Keratinocyte (primary cell): ENCODE measurements around the gene PABPN1L. TPM values are rescaled to one million over a fixed set of nuclear protein-coding genes. Genes with fewer than 3 reads are reported as not detected.
A peak's percentile ranks its signal among the peaks of the same experiment; 100 is the strongest.

Experiments
- DNase-seq: peaks from one replicate; pipeline ENCODE4 v3.0.0-alpha.2; 2011; ENCODE audit warnings: low read depth, missing footprints, low spot score
- FAIRE-seq: peaks from 2 replicates; lab custom pipeline; 2011; peaks lifted over from hg19 to GRCh38; lab: Jason Lieb, UNC
- H2AFZ ChIP-seq: 2 replicates; pipeline ENCODE4 v1.6.0; 2012; ENCODE audit warnings: low read length, control low read depth, inconsistent platforms; ENCODE audit not compliant: control insufficient read depth
- H3K27ac ChIP-seq: 2 replicates; pipeline ENCODE4 v1.5.1; 2011; ENCODE audit warnings: low read length; ENCODE audit not compliant: control insufficient read depth, insufficient read depth
- H3K27me3 ChIP-seq: 3 replicates; pipeline ENCODE4 v1.6.0; 2011; ENCODE audit warnings: low read length; ENCODE audit not compliant: control insufficient read depth, insufficient read depth; ENCODE audit errors: extremely low read depth
- H3K36me3 ChIP-seq, 2 experiments: 2 replicates in 1 of 2; 3 replicates in 1 of 2; pipeline ENCODE4 v1.5.1; 2011; ENCODE audit warnings: low read length in 2 of 2, mild to moderate bottlenecking in 1 of 2; ENCODE audit not compliant: control insufficient read depth in 2 of 2, insufficient read depth in 2 of 2; ENCODE audit errors: extremely low read depth in 1 of 2
- H3K4me1 ChIP-seq: 3 replicates; pipeline ENCODE4 v1.5.1; 2011; ENCODE audit warnings: low read length; ENCODE audit not compliant: control insufficient read depth, insufficient read depth; ENCODE audit errors: extremely low read depth
- H3K4me2 ChIP-seq: 3 replicates; pipeline ENCODE4 v1.6.0; 2011; ENCODE audit warnings: low read depth, low read length; ENCODE audit not compliant: control insufficient read depth, insufficient read depth; ENCODE audit errors: extremely low read depth
- H3K4me3 ChIP-seq, 3 experiments: fragments of 200-600 bp in 1 of 3; sonication (generic) in 1 of 3; 2 replicates in 2 of 3; 3 replicates in 1 of 3; pipeline ENCODE4 v1.5.1; 2011 to 2016; ENCODE audit warnings: low read length in 3 of 3, mild to moderate bottlenecking in 3 of 3, control low read depth in 2 of 3, inconsistent platforms in 1 of 3, low read depth in 1 of 3, mixed read lengths in 1 of 3, mixed run types in 1 of 3, moderate library complexity in 1 of 3; ENCODE audit not compliant: control insufficient read depth in 2 of 3, insufficient read depth in 2 of 3; ENCODE audit errors: extremely low read depth in 1 of 3
- H3K79me2 ChIP-seq: 2 replicates; pipeline ENCODE4 v1.6.0; 2012; ENCODE audit warnings: low read length; ENCODE audit not compliant: control insufficient read depth, insufficient read depth
- H3K9ac ChIP-seq: 3 replicates; pipeline ENCODE4 v1.6.0; 2011; ENCODE audit warnings: low read length; ENCODE audit not compliant: control insufficient read depth, insufficient read depth; ENCODE audit errors: extremely low read depth
- H3K9me1 ChIP-seq: 3 replicates; pipeline ENCODE4 v1.6.0; 2011; ENCODE audit warnings: low read length; ENCODE audit not compliant: control insufficient read depth, insufficient read depth; ENCODE audit errors: extremely low read depth
- H3K9me3 ChIP-seq: 2 replicates; pipeline ENCODE4 v1.5.1; 2012; ENCODE audit warnings: low read depth, low read length; ENCODE audit not compliant: control insufficient read depth
- H4K20me1 ChIP-seq: 3 replicates; pipeline ENCODE4 v1.6.0; 2011; ENCODE audit warnings: low read length; ENCODE audit not compliant: control insufficient read depth, insufficient read depth; ENCODE audit errors: extremely low read depth
- CTCF ChIP-seq, 3 experiments: IDR thresholded peaks in 1 of 3; conservative IDR thresholded peaks in 1 of 3; optimal IDR thresholded peaks in 1 of 3; 2 replicates in 2 of 3; 3 replicates in 1 of 3; pipeline versions ENCODE3 to v1.5.1; 2011; ENCODE audit warnings: low read length in 3 of 3, mild to moderate bottlenecking in 3 of 3, moderate library complexity in 2 of 3, control low read depth in 1 of 3, inconsistent platforms in 1 of 3; ENCODE audit not compliant: insufficient read depth in 2 of 3; ENCODE audit errors: extremely low read depth in 1 of 3
- EZH2 ChIP-seq: IDR thresholded peaks from one replicate; pipeline ENCODE4 v1.6.1; 2012; ENCODE audit warnings: inconsistent platforms, mild to moderate bottlenecking, low read length, moderate library complexity
- dilution Hi-C: fragments of 300-500 bp; cut with MboI; formaldehyde crosslinking; loops from one replicate; pipeline ENCODE4 v1.7.0; 2020; ENCODE audit warnings: low sequenced_read_pairs; ENCODE audit not compliant: extremely low pct_ligation_motif_present
- polyA plus RNA-seq, 5 experiments: library from polyadenylated mRNA; depleted of rRNA in 3 of 5; stranded (reverse) in 3 of 5; stranded (forward) in 1 of 5; unstranded in 1 of 5; fragments of >200 nt; gene quantifications; 1 replicate in 1 of 5; 2 replicates in 3 of 5; 3 replicates in 1 of 5; pipeline versions ENCODE4 v1.2.1 to v1.2.3, GENCODE V29; 2011 to 2012; ENCODE audit warnings: missing spikeins in 2 of 5, low read depth in 1 of 5, low replicate concordance in 1 of 5

Gene PABPN1L
- polyA plus RNA-seq, 1 donor (not counting 4 experiments of a cell fraction or from before 2014, with no cell fraction given), result not detected

- peaks cover 35% of the 10 kb centered on the region for H3K27me3 ChIP-seq
- no peak overlapping the region for H2AFZ ChIP-seq
- H3K4me1 ChIP-seq, result peaks cover 30% of the 10 kb centered on the region
- DNase-seq (no peak), FAIRE-seq (no peak)
- H3K9me1 ChIP-seq, result no peaks in the 10 kb centered on the region
- H3K36me3 ChIP-seq, result no peaks in the 10 kb centered on the region
- H3K9ac ChIP-seq, result no peak overlapping the region
- H3K27ac ChIP-seq, result no peak overlapping the region
- no peaks in the 10 kb centered on the region for H3K79me2 ChIP-seq
- TF ChIP-seq EZH2 (no peak), CTCF (optimal IDR thresholded peaks at IDR 0.05 in 1 of 3, IDR thresholded peaks at IDR 0.05 in 1 of 3, conservative IDR thresholded peaks at IDR 0.05 in 1 of 3; ENCODE audit: extremely low read depth in 1 of 3, insufficient read depth in 2 of 3, low read length in 3 of 3) (no peak)
- H3K9me3 ChIP-seq, result no peaks in the 10 kb centered on the region
- peak overlapping the region; percentile 37 for H3K4me2 ChIP-seq
- dilution Hi-C loops, result no loop called here
- H4K20me1 ChIP-seq, result no peaks in the 10 kb centered on the region
- H3K4me3 ChIP-seq, result no peak overlapping the region
These were observed 13.3 kb upstream of the PABPN1L start for GRCh38 chr16:88879788-88880055.

- dilution Hi-C loops, result no loop called here
- H3K79me2 ChIP-seq, result no peaks in the 10 kb centered on the region
- H3K4me1 ChIP-seq, result peaks cover 30% of the 10 kb centered on the region
- H3K4me3 ChIP-seq, result no peak overlapping the region
- FAIRE-seq (peak; percentile 86), DNase-seq (peak; percentile 57)
- TF ChIP-seq EZH2 (no peak), CTCF (optimal IDR thresholded peaks at IDR 0.05 in 1 of 3, IDR thresholded peaks at IDR 0.05 in 1 of 3, conservative IDR thresholded peaks at IDR 0.05 in 1 of 3; ENCODE audit: extremely low read depth in 1 of 3, insufficient read depth in 2 of 3, low read length in 3 of 3) (no peak)
- no peaks in the 10 kb centered on the region for H3K36me3 ChIP-seq
- peaks cover 35% of the 10 kb centered on the region for H3K27me3 ChIP-seq
- no peak overlapping the region for H3K4me2 ChIP-seq
- H3K9me3 ChIP-seq, result no peaks in the 10 kb centered on the region
- H3K27ac ChIP-seq, result no peak overlapping the region
- no peak overlapping the region for H2AFZ ChIP-seq
- H3K9me1 ChIP-seq, result no peaks in the 10 kb centered on the region
- H3K9ac ChIP-seq, result no peak overlapping the region
- H4K20me1 ChIP-seq, result no peaks in the 10 kb centered on the region
These were observed 12.7 kb upstream of the PABPN1L start for GRCh38 chr16:88878967-88879787.
